ENCODE measurements around the gene SELENOV. TPM values are rescaled to one million over a fixed set of nuclear protein-coding genes. Genes with fewer than 3 reads are reported as not detected.

SELENOV gene
- total RNA-seq, 1 donor from 2014 or later, result not detected

- DNase-seq, result no peak
These were observed 5.9 kb downstream of the SELENOV start for GRCh38 chr19:39520541-39521484.

GRCh38 chr19:39524495-39524894, 9.6 kb downstream of the SELENOV start:
- no peak for DNase-seq

- DNase-seq, result no peak
These were observed 10.3 kb downstream of the SELENOV start for GRCh38 chr19:39525205-39525604.

- no peak for DNase-seq
These were observed 16.9 kb downstream of the SELENOV start for GRCh38 chr19:39531834-39532232.

- peak; percentile 79 for DNase-seq
These were observed 17.5 kb downstream of the SELENOV start, which contains the start of gene EID2B for GRCh38 chr19:39532233-39533002. Gene EID2B, minus strand, starts transcription at chr19:39532852. Its CDS starts 50 bp downstream, at chr19:39532802.

- DNase-seq, result no peak
These were observed 18.1 kb downstream of the SELENOV start for GRCh38 chr19:39533003-39533512.

- DNase-seq, result no peak
These were observed 18.9 kb downstream of the SELENOV start for GRCh38 chr19:39533791-39534190.

GRCh38 chr19:39539165-39539517, 24.2 kb downstream of the SELENOV start:
- DNase-seq, result no peak

- peak; percentile 90 for DNase-seq
These were observed 24.8 kb downstream of the SELENOV start, which contains the start of gene EID2 for GRCh38 chr19:39539518-39540332. Gene EID2, minus strand, starts transcription at chr19:39540161. Its CDS starts 82 bp downstream, at chr19:39540079.

- DNase-seq, result no peak
These were observed 25.4 kb downstream of the SELENOV start for GRCh38 chr19:39540333-39540673.

GRCh38 chr19:39542206-39542605, 27.3 kb downstream of the SELENOV start:
- DNase-seq, result no peak

GRCh38 chr19:39543477-39543857, 28.5 kb downstream of the SELENOV start:
- DNase-seq, result no peak

GRCh38 chr19:39544226-39544903, 29.4 kb downstream of the SELENOV start:
- no peak for DNase-seq

GRCh38 chr19:39544911-39545310, 30.0 kb downstream of the SELENOV start:
- DNase-seq, result no peak

GRCh38 chr19:39546599-39546998, 31.7 kb downstream of the SELENOV start:
- no peak for DNase-seq

- DNase-seq, result no peak
These were observed 35.3 kb downstream of the SELENOV start for GRCh38 chr19:39550197-39550596.

GRCh38 chr19:39553082-39553652, 38.2 kb downstream of the SELENOV start:
- no peak for DNase-seq

GRCh38 chr19:39554701-39555311, 39.9 kb downstream of the SELENOV start:
- no peak for DNase-seq

GRCh38 chr19:39555883-39556282, 40.9 kb downstream of the SELENOV start:
- no peak for DNase-seq

- DNase-seq, result no peak
These were observed 43.1 kb downstream of the SELENOV start for GRCh38 chr19:39557811-39558623.

Data from occipital lobe (tissue), 2 donors.